GM19455 (cell line): ENCODE data around the gene THG1L.

Experiments used
- ATAC-seq: cut with Tn5 transposase; IDR thresholded peaks from one replicate; pipeline ENCODE4 v1.9.1; 2021; ENCODE audit not compliant: unreplicated experiment

THG1L gene

DNA sequence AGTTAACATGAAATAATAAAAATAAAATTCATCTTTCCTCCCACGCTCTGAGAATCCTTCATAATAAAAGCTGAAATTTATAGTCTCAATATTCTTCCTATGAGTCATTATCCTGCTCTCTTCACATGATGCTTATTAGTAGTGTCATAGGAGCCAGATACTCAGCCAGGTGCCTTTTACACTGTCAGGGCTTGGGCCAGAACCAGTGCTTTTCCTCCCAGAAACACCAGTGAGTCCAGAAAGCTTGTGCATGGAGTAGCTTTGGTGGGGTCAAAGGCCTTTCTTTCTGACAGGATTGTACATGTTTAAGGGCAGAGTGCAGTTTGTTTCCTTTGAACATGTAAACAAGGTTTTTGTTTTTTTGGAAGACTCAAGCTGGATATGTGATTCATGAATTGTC lies 19.1 kb downstream of the THG1L start:
- no peak for ATAC-seq

GRCh38 chr5:157756122-157756521 lies 24.9 kb downstream of the THG1L start:
- no peak for ATAC-seq

DNA sequence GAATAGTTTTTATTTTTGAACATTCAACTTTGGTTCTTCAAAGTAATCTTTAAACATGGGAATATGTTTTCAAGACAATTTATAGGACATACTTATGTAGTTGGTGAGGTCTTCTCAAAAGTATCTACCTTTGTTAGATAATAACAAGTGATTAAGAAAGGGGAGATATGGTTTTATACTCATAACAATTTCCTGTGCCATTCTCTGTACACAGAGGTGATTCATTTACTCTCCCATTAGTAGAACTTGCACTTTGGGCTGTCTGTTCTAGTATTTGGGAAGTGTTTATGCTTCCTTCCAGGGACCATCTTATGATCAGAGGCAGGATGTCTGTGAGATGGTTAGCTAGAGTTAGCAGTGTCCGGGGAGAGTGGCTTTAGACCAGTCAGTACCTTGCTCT lies 27.5 kb downstream of the THG1L start:
- ATAC-seq = no peak

- ATAC-seq = peak; percentile 85
These were observed 30.7 kb downstream of the THG1L start for GRCh38 chr5:157761690-157762621.

DNA sequence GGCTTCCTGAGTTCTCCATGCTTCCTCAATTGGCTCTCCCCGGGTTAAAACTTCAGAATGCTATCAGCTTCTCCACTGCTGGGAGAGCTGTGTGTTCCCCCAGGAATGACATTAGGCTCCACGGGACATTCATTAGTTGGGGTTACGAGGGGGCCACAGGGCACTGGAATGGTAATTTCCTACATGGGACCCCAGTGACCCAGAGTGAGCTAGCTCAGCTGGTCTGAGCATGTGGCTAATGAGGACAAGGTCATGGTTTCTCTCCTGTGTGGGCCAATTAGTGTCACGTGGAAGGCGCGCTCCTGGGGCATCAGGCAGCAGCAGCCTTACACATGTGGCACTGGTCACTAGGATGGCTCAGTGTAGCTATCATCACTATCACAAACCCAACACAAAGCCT lies 33.3 kb downstream of the THG1L start:
- no peak for ATAC-seq

GRCh38 chr5:157766442-157766841 lies 35.2 kb downstream of the THG1L start:
- ATAC-seq = no peak

GRCh38 chr5:157766902-157767301 lies 35.7 kb downstream of the THG1L start:
- no peak for ATAC-seq

GRCh38 chr5:157767689-157768088 lies 36.5 kb downstream of the THG1L start:
- ATAC-seq = no peak

DNA sequence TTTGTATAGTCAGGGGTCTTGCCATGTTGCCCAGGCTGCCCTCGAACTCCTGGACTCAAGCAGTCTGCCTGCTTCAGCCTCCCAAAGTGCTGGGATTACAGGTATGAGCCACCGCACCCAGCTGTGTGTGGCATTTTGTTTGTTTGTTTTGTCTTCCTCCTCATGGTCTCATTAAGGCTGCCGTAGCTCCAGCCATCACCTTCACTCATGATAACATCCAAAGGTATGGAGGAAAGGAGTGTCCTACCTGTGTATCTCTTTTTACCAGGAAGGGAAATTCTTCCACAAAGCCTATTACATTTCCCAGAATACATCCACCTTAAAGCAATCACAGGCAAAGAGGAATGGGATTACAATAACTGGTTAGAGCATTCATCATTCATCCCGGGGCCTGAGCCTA lies 39.4 kb downstream of the THG1L start:
- ATAC-seq = no peak

DNA sequence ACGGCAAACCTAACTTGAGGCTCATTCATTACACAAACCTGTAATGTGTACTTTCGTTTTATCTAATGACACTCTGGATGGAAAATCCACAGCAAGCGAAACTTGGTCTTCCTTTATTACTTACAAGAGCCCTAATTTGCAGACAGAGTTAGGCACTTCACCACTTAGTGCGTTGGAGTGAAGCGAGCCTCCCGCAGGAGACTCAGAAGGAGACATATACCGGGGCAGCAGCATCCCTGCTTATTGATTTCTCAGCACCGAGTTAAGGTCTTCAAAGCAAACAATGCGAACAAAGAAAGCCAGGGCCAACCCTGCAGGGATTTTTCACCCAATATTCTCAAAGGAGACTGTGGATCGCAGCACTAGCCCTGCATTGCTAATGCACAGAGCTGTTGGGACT lies 40.9 kb downstream of the THG1L start:
- ATAC-seq = no peak

DNA sequence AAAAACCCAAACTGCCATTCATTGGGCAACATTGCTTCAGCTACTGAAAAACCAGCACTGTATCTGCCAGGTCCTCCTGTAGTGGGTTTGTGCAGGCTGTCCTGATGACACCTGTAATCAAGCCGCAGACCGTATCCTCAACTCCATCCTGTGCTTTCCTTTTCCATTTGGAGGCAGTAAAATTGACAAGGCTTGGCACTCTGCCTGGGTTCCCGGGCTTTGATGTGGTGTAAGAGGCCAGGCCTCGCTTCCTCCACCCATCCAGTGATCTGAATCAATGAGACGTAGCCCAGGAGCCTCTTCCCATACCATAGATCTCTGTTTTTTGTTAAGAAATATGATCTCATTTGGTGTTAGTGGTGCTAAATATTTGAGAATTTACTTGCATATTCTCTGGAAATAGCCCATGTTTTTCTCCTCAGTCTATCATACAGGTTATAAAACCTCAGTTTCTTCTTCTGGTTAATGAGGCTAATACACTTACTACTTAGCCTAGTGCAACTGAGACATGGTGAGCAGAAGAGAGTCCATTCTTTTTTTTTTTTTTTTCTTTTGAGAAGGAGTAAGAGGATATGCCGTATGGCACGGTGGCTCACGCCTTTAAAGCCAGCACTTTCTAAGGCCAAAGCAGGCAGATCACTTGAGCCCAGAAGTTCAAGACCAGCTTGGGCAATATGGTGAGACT lies 47.0 kb downstream of the THG1L start:
- ATAC-seq = no peak

- ATAC-seq = no peak
These were observed 48.0 kb downstream of the THG1L start for GRCh38 chr5:157779221-157779620.

GRCh38 chr5:157785801-157786200 lies 54.6 kb downstream of the THG1L start:
- ATAC-seq = no peak
